GM19463 (cell line): Measurements from ENCODE around the gene ATXN1L.
A peak's percentile ranks its signal among the peaks of the same experiment; 100 is the strongest.
"Not testable (repeated sequence)": the region's sequence is repeated elsewhere in the genome, so short reads cannot be mapped to it uniquely, and the experiment has no call there.

Experiments used
- ATAC-seq: cut with Tn5 transposase; IDR thresholded peaks from one replicate; pipeline ENCODE4 v1.9.1; 2021; ENCODE audit warnings: mild to moderate bottlenecking, moderate library complexity; ENCODE audit not compliant: unreplicated experiment

Gene ATXN1L, protein sequence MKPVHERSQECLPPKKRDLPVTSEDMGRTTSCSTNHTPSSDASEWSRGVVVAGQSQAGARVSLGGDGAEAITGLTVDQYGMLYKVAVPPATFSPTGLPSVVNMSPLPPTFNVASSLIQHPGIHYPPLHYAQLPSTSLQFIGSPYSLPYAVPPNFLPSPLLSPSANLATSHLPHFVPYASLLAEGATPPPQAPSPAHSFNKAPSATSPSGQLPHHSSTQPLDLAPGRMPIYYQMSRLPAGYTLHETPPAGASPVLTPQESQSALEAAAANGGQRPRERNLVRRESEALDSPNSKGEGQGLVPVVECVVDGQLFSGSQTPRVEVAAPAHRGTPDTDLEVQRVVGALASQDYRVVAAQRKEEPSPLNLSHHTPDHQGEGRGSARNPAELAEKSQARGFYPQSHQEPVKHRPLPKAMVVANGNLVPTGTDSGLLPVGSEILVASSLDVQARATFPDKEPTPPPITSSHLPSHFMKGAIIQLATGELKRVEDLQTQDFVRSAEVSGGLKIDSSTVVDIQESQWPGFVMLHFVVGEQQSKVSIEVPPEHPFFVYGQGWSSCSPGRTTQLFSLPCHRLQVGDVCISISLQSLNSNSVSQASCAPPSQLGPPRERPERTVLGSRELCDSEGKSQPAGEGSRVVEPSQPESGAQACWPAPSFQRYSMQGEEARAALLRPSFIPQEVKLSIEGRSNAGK

DNA sequence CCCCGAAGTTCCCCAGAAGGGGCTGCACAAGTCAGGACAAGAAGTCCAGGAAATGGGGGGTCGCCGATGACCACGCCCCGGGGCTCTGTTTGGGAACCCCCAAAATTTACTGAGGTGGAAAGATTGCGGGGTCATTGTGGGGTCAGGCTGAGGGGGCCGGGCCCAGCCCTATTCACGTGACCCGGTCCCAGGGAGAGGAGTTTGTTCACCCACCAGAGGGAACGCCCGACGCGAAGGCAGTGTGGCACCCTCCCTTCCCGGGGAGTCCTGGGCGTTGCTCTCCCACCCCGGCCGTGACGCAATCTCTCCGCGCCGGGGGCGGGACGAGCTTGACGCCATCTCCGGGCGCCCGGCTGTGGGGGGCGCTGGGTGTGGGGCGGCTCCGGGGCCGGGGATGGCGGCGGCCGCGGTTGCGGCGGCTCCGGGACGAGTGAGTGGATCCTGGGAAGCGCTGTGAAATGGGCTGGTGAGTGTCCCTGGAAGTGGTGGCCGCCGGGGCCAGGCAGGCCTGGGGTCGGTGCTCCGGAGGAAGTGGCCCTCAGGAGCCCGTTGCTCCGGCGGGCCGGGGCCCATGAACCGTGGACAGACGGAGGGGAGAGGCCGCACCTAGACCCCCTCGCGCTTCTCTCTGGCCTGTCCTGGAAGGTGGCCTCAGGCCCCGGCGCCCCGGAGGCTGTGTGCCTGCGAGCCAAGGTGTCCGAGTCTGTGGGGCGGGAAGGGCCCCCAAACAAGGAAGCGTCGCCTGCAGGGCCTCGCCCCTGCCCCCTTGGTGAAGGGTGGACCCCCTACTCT, at the start of gene ATXN1L:
Gene ATXN1L, plus strand, starts transcription at position 338 of the 792 bp plus-strand sequence. CDS start 3,765 bp downstream, outside the sequence.
- ATAC-seq = peak; percentile 75

DNA sequence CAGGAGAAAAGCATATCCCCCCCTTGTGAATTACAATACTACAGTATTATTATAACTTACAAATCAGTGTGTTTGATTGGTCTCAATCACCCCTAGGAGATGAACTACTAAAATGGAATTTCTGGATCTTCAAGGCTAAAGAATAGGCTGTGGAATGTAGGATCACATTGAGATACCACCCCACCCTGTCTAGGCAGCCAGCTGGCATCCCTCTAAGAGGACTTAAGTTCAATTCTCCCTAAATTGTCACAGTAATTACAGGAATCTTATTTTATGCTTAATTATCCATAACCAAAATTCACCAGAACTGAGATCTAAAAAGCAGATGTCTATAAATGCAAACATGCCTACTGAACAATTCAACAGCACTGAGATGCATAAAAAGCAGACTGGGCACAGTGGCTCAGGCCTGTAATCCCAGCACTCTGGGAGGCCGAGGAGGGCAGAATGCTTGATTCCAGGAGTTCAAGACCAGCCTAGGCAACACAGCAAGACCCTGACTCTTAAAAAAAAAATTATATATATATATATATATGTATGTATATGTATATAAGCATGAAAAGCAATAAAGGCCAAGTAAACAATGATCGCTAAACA, 49.2 kb upstream of the ATXN1L start:
- no peak for ATAC-seq

DNA sequence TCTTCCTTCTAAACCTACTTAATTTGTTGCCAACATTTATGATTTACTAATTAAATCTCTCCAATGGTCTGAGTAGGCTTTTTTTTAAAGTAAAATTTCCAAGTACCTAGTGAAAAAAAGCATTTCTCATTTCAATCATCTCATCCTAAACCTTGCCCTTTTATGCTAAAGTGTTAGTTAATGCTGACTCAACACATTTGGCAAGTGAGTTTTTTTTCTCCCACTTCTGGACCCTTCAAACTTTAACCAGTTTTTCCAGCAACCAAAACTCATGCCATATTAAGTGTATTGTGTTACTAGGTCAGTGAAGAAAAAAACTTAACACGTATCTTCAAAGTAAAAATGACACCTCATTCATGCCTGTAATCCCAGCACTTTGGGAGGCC, 42.5 kb upstream of the ATXN1L start:
- no peak for ATAC-seq

DNA sequence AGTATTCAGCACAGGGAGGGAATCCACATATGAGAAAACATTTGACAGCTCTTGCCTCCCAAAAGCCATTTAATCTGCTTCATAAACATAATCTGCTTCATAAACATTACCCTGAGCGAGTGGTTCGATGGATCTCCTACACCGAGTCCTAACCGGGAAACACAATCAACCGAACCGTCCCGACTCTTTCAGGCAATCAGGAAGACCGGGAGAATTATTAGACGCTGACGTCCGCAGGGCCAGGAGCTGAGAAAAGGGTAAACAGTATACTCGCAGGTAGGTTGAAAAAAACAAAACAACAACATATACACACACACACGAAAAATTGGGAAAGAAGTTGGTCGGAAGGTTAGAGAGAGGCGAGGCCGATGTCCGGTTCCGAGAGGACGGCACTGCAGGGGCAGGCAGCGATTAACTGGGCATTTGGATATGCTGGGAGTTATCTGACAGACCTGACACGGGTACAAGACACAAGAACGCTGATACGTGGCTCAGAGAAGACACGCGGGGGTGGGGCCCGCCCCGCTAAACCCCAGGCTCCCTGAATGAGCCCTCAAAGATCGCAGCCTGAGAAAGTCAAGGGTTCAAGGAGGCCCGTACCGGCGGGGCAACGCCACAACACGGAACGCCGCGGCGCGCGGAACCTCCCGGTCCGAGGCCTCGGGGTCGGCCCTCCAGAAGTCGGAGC, 37.7 kb upstream of the ATXN1L start:
- peak; percentile 35 for ATAC-seq

DNA sequence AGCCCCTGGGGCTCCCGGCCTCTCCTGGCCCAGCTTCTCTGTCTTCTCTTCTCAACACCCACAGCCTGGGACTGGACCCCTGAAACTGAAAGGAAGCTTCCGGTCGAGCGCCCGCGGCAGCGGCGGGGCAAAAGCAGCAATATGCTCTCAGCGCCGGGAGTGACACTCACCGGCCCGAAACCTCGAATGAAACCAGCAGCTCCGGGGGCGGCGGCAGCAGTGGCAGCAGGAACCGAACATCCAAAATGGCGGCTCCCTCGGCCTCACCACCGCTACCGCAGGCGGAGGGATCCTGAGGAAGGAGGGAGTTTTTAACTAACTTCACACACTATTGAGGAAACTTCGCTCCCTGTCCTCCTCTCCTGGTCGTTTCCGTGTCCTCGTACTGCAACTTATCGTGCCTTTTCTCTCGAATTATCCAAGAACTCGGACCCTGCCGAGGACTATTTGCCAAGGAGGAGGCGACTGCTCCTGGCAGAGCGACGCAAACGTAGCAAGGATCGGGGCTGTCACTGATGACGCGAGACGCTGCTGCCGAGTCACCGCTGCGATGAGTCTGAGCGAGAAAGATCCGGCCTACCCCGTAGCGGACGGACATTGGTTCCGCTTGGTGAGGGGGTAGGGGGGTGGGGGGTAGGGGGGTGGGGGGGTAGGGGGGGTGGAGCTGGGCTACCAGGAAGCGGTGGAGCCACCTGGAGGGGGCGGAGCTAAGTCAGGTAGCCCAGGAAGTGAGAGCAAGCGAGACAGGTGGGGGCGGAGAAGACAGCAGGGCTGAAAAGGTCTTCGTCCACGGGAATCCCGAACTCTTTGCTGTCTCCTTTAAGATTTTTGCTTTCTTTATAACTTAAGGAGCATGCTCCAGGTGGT, 37.0 kb upstream of the ATXN1L start, which contains the start of gene AP1G1:
Gene AP1G1, minus strand, starts transcription at position 242 of the 867 bp plus-strand sequence. CDS start 19,355 bp downstream, outside the sequence.
- ATAC-seq = peak; percentile 75

DNA sequence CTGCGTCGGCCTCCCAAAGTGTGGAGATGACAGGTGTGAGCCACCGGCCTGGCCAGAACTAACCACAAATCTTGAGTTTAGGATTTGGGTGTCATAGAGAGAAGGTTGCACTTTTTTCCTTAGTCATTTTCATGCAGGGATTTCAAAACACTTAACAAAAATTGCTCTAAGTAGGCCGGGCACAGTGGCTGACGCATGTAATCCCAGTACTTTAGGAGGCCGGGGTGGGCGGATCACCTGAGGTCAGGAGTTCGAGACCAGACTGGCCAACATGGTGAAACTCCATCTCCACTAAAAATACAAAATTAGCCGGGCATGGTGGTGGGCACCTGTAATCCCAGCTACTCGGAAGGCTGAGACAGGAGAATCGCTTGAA, 35.6 kb upstream of the ATXN1L start:
- ATAC-seq = not testable (repeated sequence)

DNA sequence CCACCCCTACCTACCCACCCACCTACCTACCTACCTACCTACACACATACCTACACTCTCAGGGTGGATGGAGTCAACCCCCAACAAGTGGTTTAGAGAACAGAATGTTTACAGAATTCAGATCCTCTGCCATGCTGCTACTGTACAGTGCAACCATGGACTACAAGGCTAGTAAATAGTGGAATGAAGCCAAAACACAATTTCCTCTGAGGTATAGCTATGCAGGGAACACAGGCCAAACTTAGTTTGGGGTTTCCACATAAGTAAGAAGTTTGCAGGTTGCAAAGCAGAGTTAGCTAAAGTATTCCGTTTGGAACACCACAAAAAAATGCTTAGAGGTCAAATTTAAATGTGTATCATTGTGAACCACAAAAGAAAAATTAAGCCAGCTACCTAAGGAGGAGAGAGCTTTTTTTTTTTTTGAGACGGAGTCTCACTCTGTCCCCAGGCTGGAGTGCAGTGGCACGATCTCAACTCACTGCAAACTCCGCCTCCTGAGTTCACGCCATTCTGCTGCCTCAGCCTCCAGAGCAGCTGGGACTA, 34.4 kb upstream of the ATXN1L start:
- ATAC-seq = no peak

DNA sequence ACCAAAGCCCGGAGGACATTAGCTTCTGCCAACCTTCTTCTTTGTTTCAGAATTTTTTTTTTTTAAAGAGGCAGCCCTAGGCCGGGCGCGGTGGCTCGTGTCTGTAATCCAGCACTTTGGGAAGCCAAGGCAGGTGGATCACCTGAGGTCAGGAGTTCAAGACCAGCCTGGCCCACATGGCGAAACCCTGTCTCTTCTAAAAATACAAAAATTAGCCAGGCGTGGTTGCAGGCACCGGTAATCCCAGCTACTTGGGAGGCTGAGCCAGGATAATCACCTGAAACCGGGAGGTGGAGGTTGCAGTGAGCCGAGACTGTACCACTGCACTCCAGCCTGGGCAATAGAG, 28.6 kb upstream of the ATXN1L start:
- ATAC-seq = peak; percentile 8

DNA sequence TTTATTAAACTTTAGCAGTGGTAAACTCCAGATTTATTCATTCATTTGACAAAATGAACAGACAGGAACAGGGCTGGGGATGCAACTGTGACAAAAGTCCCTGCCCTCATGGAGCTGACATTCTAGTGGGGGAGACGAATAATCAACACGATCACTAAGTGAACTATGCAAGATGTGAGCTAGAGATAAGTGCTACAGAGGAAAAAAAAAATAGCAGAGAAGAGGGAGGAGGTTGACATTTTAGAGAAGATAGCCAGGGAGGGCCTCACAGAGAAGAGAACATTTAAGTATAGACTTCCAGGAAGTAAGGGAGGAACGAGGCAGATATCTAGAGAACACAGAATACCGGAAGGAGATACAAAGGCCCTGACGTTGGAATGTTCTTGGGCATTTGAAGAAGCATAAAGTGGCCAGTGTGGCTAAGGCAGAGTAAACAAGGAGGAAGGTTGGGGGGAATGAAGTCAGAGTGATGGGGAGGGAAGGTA, 19.2 kb upstream of the ATXN1L start:
- ATAC-seq = no peak

DNA sequence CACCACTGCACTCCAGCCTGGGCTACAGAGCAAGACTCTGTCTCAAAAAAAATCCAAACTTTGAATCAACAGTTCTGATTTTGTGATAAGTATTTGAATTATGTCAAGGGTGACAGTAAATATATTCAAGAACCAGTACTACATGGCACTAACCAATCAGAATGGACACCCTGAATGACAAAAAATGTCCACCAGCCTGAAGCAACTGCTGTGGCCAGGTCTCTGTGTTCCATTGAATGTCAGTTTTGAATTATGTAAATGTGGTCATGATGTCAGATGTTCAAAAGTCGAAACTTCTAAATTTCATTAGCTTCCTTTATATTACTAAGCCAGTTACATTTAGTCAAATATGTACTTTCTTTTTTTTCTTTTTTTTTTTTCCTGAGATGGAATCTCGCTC, 15.4 kb upstream of the ATXN1L start:
- ATAC-seq = no peak

DNA sequence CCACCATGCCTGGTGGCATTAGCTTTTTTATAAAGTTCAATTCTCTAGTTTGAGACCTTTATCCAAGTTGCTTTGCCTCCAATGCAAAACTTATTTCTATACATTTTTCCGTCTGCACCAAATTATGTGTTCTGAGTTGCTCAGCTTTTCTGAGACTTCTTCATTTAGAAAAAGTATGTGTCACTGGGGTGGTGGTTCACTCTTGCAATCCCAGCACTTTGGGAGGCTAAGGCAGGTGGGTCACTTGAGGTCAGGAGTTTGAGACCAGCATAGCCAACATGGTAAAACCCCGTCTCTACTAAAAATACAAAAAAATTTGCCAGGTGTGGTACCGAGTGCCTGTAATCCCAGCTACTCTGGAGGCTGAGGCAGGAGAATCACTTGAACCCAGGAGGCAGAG, 14.1 kb upstream of the ATXN1L start:
- not testable (repeated sequence) for ATAC-seq

DNA sequence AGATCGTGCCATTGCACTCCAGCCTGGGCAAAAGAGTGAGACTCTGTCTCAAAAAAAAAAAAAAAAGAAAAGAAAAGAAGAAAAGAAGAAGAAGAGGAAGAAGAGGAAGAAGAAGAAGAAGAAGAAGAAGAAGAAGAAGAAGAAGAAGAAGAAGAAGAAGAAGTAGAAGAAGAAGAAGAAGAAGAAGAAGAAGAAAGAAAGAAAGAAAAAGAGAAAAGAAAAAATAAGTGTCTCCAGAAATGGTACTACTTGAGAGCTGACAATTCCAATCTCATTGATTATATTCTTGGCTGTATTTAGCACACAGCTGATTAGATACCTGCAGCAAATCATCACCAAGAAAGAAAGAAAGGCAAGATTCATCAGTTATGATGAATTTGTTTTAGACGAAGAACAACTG, 13.7 kb upstream of the ATXN1L start:
- ATAC-seq = not testable (repeated sequence)

DNA sequence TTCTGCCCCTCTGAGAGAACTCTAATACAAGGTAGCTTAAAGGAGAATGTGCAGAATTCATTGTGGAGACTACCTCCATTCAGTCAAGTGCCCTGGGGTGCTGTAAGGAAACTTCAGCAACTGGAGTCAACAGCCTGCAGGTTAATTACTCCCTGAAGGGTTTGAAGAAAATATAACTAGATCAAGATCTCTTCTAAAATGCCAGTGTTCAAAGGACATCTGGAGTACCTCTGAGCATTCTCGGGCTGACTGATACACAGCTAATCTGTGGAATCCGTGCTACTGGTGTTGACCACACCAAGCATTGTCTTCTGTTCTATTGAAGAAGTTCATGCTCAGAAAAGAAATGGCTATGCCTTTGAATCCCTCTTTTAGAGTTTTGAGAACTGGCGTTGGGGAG, 11.5 kb upstream of the ATXN1L start:
- ATAC-seq = no peak

DNA sequence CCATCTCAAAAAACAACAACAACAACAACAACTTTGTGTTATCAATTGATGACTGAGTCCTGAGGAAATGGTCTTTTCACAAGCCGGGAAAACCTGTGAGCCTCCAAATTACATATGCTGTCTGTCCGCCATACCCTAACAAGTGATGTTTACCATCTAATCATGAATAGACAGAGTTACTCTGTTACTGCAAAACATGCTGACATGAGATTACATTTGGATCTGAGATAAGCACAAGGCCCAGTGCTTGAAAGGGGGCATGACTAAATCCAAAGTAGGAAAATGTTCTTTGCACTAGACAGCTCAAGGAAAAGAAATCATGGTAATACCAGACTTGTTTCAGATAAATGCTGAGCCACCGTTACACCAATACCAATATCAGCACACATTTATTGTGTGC, 8.6 kb upstream of the ATXN1L start:
- no peak for ATAC-seq

DNA sequence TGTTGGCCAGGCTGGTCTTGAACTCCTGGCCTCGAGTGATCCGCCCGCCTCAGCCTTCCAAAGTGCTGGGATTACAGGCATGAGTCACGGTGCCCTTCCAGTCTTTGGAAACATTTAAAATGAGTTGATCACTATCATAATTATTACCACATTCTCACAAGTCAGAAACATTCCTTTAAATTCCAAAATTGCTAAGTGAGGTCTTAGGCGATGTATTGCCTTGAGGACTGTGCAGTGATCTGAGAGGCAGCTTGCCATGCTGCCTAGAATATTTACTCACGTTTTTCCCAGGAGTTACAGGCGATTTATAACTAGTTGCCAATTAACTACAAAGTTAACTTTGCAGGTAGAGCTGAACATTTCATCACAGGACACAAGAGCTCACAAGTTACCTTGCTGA, 5.7 kb upstream of the ATXN1L start:
- no peak for ATAC-seq

DNA sequence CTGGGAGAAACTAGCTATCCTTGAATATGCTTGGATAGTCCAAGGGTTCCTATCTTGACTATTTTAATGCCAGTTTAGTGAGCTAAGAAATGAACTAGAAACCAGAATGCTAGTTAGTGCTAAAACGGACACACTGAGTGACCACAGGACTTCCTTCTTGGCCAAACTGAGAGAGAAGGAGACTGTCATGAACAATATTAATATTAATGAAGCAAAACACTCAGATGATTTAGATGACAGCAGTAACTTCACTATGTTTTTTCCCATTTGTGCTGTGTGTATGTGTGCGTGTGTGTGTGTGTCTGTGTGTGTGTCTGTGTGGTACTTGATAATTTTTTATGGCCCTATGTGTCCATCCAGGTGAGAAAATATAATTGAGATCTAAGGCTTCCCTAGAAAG, 2.2 kb upstream of the ATXN1L start:
- ATAC-seq = no peak

DNA sequence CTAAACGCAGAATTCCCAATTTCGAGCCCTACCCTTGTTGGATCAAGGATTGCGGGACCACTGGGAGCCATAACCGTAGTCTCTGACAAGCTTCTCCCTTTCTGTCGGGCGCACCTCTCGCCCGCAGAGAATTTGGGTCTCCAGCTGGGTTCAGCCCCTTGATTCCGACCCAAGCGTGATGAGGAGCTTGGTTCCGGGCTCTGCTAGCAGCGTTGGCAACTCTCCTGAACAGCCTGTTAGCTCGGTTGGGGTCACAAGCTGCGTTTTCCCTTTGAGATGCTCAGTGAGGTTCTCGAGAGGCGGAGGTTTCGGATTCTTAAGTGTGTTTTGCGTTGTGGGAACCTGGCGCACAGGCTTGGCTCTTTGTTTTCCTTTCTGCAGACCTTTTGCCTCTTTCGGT, 655 bp downstream of the ATXN1L start:
- no peak for ATAC-seq

DNA sequence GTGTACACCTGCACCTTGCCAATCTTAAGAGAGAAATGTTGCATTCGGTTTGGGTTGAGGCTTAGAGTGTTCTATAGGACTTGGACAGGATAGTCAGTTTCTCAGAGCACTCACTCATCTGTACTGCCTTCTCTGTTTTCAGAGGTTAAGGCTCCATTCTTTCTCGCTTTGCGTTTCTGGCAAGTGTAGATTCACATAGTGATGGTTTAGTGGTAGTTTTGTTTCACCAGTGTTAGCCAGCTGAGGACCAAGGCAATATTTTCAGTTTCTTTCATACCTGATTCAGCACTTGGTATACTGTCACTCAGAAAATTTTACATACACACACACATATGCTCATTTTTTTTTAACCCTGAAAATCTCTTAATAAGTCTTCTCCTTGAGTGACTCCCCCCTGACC, 1.3 kb downstream of the ATXN1L start:
- ATAC-seq = no peak

DNA sequence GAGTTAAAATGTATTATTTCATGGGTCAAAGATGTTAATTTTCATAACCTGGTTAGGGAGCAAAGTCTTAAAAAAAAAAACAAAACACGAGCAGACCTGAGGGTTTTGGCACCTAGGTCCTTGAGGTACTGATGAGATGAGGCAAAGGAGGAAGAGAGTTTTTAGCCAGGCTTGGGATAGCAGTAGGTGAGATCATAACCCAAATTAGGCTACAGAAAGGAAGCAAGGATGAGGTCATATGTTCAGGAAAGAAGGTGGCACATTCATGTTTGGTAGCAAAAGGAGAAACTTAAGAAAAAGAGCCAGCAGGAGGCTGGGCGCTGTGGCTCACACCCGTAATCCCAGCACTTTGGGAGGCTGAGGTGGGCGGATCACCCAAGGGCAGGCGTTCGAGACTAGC, 2.8 kb downstream of the ATXN1L start:
- no peak for ATAC-seq
